ENCODE measurements around the gene FRMD4B.

The FRMD4B gene

GRCh38 chr3:69292959-69293574 is 92.8 kb downstream of the FRMD4B start:
- H3K4me1 ChIP-seq = peaks cover 0 to 5% (median 0%) of the 10 kb centered on the region in 4 donors

GRCh38 chr3:69292185-69292584 is 93.7 kb downstream of the FRMD4B start:
- Histone ChIP-seq H3K27ac (no peak overlapping the region), H3K27me3 (no peaks in the 10 kb centered on the region), H3K4me3 (no peak overlapping the region), H3K9me3 (no peaks in the 10 kb centered on the region), H3K36me3 (no peaks in the 10 kb centered on the region), H3K4me1 (peaks cover 0 to 5% (median 0%) of the 10 kb centered on the region in 4 donors)
- no peak for DNase-seq
- TF ChIP-seq CTCF (IDR thresholded peaks at IDR 0.05) = no peak
- intact Hi-C loops (cut with DNase I; ENCODE audit: low total_unique reads) = no loop called here

More at GRCh38 chr3:69292959-69293574, 92.8 kb downstream of the FRMD4B start:
- no peaks in the 10 kb centered on the region for H3K9me3 ChIP-seq
- no peaks in the 10 kb centered on the region for H3K27me3 ChIP-seq
- no peak for DNase-seq
- H3K4me3 ChIP-seq = no peak overlapping the region
- intact Hi-C loops (cut with DNase I; ENCODE audit: low total_unique reads) = no loop called here
- no peaks in the 10 kb centered on the region for H3K36me3 ChIP-seq
- TF ChIP-seq CTCF (IDR thresholded peaks at IDR 0.05) = no peak
- H3K27ac ChIP-seq = no peak overlapping the region

- Histone ChIP-seq H3K9me3 (no peaks in the 10 kb centered on the region), H3K4me1 (peaks cover 0 to 5% (median 0%) of the 10 kb centered on the region in 4 donors), H3K36me3 (no peaks in the 10 kb centered on the region), H3K4me3 (no peak overlapping the region), H3K27ac (no peak overlapping the region), H3K27me3 (no peaks in the 10 kb centered on the region)
- intact Hi-C loops (cut with DNase I; ENCODE audit: low total_unique reads) = no loop called here
- no peak for TF ChIP-seq CTCF (IDR thresholded peaks at IDR 0.05)
- no peak for DNase-seq
Measured at GRCh38 chr3:69290430-69290829, 95.5 kb downstream of the FRMD4B start.

- H3K4me3 ChIP-seq = no peak overlapping the region
- H3K27me3 ChIP-seq = no peaks in the 10 kb centered on the region
- H3K4me1 ChIP-seq = peaks cover 0 to 5% (median 0%) of the 10 kb centered on the region in 4 donors
- TF ChIP-seq CTCF (IDR thresholded peaks at IDR 0.05) = no peak
- intact Hi-C loops (cut with DNase I; ENCODE audit: low total_unique reads) = no loop called here
- no peaks in the 10 kb centered on the region for H3K9me3 ChIP-seq
- H3K27ac ChIP-seq = no peak overlapping the region
- H3K36me3 ChIP-seq = no peaks in the 10 kb centered on the region
- DNase-seq = no peak
Measured at GRCh38 chr3:69290006-69290405, 95.9 kb downstream of the FRMD4B start.

GRCh38 chr3:69288161-69288895 is 97.6 kb downstream of the FRMD4B start:
- Histone ChIP-seq H3K9me3 (no peaks in the 10 kb centered on the region), H3K36me3 (no peaks in the 10 kb centered on the region), H3K4me3 (no peak overlapping the region), H3K4me1 (no peaks in the 10 kb centered on the region), H3K27ac (no peak overlapping the region), H3K27me3 (no peaks in the 10 kb centered on the region)
- TF ChIP-seq CTCF (IDR thresholded peaks at IDR 0.05) = no peak
- DNase-seq = no peak
- intact Hi-C loops (cut with DNase I; ENCODE audit: low total_unique reads) = no loop called here
